ENCODE data around the gene ZNF445.
"Not testable (repeated sequence)": the region's sequence is repeated elsewhere in the genome, so short reads cannot be mapped to it uniquely, and the experiment has no call there.

ZNF445 gene

DNA sequence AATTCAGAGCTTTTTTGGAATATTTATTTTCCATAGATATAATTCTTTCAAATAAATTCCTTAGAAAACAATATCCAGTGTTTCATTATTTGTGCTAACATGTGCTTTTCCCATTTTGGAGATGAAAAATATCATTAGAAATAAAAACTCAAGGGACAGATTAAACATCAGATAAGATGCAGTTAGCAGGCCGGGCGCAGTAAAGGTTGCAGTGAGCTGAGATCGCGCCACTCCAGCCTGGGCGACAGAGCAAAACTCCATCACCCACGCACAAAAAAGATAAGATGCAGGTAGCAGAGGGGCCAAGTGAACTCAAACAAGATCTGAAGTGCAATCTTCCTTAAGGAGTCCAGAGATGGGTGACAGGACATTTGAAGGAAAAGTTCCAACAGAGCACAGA, 48.0 kb downstream of the ZNF445 start:
- no peak for DNase-seq

DNA sequence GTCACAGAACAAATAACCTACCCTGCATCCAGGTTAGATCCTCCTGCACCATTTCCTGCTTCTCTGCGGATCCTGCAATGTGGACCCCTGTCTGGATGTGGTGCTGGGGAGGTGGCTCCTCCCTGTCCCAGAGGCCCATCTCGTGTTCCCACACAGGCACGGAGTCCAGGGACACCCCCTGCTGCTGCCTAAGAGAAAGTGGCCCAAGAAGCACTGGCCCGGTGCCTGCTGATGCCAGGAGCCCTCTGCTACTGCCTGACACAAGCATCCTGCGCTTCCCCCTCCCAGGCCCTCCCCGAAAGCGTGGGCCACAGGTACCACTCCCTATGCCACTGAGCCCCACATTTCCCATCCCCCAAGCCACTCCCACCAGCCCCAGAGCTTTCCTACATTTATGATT, 48.6 kb downstream of the ZNF445 start:
- no peak for DNase-seq

DNA sequence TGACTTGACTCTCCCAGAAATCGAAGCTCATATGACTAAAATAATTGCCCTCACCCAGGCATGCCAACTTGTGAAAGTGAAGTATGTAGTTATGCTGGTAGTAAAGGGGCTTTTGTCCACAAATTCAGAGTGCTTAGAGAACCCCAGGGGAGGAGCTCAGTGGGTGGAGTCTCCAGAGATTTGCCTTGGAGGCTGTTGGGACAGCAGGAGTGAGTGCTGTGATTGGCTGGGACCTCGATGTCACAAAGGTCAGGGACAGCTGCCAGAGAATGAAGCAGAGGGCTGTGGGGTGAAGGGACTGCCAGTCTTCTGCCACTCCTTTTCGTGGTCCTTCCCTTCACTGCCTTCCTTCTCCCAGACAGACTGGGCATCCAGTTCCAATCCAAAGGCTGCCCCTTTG, 49.8 kb downstream of the ZNF445 start:
- no peak for DNase-seq

DNA sequence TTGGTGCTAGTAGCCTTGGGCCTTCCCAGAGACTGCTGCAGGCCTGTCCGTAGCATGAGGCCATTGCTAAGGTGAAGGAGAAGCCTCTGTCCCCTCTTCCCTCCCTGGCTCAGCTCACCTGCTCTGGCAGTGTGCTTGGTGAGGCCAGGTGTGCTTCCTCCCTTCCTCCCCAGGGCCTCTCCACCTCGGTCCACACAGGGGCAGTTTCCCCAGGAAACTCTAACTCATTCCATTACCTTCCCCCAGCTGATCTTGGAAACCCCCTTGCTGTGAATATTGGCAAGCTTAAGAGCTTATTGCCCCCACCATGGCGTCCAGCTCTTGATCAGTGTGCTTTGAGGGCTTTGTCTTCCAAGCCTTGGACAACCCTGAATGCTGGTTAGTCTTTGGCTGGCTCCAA, 52.7 kb downstream of the ZNF445 start:
- no peak for DNase-seq

DNA sequence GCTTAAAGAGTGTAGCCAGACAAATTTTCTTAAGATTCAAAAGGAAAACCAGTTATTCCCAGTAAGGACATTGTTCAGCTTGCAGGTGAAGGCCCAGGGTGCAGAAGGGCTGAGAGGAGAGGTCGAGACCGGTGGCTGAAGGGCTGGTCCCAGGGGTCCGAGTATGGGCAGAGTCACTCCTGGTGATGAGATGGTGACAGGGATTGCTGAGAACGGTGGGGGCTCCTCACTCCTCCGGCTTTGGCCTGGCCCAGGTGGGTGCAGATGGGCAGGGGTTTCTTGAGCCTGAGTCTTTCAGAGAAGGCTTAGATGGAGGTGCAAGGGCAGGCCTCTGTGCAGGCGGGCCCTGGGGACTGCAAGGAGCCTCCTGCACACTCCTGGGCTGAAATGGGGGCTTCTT, 56.2 kb downstream of the ZNF445 start:
- no peak for DNase-seq

DNA sequence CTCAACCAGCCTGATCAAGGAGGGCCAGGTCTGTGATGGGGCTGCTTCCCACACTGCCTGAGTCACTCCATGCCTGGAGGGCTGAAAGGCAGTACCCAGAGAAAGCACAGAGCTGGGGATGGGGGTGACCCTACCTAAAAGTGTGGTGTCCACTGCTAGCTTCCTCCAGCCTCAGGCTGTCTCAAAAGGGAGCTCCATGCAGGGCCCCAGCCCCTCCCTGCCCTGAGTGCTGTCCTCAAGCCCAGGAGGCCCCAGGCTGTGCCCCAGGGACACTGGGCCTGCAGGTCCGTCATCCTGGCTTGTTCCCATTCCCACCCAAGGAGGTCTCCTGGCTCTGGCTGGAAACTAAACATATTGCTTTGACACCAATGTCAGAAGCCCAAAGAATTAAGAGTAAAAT, 56.8 kb downstream of the ZNF445 start:
- no peak for DNase-seq

DNA sequence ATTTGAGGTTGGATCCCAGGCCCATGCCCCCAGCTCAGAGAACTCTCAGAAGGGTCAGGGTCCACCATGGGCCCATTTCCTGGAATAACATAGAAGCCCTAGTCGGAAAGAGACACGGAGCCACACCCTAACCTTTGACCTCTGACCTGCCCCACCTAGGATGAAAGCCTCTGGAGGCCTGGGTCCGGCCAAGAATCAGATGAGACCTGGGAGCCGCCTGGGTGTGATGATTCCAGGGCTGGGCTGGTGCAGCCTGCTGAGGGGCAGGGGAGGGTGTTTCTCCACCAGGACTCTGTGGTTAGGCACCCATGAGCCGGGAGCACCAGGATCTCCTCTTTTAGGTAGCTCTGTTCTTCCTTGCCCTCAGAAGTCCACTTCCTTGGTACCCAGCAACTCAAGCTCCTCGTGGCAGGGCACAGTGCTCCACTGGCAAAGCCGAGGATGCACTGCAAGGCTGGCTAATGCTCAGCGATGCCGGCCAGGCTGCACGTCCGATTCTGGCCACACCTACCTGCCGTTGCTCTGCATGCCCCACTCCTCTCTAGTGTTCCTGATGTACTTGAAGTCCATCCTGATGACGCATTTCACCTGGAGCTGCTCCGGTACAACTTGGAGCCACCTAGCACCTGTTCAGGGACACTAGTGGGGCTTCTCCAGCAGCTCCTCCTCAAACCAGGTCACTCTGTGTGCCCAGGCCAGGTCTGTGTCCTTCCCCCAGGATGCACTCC, 57.4 kb downstream of the ZNF445 start:
- DNase-seq = no peak

DNA sequence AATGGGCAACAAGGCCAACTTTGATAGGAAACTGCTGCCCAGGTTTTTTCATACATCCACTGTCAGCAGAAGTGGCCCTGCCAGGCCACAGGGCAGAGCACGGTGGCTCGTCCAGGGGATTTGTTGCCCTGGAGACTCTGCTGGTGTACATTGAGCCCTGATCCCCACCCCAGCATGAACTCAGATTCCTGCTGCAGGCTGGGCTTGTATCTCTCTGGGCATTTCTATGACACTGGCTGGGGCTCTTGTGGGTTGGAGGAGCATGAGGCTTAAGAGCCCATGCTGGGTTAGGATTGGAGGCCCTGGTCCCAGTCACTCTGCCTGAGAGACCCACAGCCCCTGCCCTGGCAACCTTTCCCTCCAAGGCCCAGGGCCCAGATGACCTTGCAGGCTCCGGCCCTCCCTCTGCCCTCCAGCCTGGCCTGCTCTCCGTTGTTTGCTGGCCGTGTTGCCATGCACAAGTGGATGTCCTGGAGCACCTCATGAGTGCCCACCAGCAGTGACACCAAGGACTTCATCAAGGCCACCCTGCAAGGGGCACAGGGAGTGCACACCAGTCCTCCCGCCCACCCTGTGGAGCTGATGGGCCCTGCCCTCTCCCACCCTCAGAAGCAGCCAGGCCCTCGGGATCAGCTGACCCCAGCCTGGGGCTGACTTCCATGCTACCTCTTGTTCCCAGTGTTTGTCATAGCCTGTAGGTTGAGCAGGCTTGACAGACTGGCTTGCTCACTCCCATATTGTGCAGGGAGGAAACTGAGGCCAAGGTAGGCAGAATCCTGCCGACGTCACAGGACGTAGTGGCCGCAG, 58.2 kb downstream of the ZNF445 start:
- DNase-seq = no peak

DNA sequence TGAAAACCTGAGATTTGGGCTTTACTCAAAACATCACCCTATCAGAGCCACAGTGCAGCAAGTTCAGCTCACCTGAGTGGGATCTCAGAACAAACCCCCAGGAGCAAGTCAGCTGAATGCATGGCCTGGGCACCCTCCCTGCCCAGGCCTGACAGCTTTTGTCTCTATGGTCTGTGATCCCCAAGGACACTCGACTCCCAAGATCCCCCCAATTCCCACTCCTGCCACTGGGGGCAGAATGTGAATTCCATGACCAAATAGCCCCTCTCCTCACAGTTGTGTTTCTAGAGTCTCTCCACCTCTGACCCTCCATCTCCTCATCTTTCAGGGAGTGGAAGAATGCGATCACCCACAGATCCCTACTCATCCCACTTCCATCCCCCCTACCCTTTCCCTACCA, 58.9 kb downstream of the ZNF445 start:
- no peak for DNase-seq

DNA sequence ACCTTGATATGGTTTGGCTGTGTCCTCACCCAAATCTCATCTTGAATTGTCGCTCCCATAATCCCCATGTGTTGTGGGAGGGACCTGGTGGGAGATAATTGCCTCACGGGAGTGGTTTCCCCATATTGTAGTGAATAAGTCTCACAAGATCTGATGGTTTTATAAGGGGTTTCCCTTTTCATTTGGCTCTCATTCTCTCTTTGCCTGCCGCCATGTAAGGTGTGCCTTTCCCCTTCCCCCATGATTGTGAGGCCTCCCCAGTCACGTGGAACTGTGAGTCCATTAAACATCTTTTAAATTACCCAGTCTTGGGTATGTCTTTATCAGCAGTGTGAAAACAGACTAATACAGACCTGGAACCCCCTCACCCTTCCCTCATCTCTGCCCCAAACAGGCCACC, 59.4 kb downstream of the ZNF445 start:
- not testable (repeated sequence) for DNase-seq

DNA sequence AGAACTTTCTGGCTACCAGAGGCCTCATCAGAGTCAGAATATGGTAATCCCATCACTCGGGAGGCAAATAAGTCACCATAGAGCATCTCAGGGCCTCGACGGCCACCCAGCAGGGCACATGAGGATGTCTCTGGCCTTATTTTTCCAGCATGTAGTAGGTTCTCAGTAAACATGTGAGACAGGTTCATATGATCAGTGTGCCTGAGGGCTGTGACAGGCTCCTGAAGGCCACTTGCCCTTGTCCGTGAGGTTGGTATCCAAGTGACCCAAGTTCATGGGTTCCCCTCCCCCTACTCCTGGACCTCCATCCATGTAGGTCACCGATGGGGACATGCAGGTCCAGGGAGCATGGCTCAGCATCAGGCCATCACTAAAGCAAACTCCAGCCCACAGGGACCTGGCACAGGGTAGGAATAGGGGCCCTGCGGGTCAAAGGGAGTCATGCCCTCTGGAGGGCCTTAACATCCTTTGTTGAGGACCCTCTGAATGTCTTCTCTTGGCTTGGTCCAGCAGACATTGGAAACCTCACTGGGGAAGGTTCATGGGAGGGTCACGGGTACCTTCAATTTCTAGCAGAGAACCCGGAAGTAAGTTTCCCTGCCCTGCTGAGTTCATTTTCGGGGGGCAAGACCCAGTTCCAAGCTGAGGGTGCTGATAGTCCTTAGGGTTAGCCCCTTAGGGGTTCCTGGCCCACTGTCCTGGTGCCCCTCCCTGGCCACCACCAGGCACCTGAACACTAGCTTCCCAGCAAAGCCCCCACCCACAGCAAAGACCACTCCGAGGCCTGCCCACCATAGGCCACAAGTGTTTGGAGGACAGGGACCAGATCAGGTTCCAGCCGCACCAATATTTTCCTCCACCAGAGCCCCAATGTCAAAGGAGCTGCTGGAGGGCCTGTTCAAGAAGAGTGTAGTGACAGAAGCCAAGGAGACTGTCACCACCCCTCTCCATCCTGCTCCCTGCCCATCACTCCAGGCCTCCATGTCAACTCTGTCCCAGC, 61.1 kb downstream of the ZNF445 start:
- DNase-seq = no peak

DNA sequence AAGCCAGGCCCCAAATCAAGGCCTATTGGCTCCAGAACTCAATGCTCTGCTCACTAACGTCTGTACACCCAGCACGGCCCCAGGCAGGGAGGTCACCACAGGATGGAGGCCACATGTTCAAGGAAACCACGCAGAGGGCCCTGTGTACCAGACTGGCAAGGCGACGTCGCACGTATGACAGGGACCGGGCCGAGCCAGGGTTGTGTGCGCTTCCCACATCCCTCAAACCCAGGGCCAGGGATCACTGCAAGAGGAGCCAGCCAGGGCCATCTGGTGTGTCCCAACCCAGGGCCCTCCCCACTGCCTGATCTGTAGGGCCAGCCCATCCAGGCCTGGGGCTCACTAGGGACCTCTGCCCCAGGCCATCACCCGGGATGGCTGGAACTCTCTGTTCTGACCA, 62.0 kb downstream of the ZNF445 start:
- no peak for DNase-seq

DNA sequence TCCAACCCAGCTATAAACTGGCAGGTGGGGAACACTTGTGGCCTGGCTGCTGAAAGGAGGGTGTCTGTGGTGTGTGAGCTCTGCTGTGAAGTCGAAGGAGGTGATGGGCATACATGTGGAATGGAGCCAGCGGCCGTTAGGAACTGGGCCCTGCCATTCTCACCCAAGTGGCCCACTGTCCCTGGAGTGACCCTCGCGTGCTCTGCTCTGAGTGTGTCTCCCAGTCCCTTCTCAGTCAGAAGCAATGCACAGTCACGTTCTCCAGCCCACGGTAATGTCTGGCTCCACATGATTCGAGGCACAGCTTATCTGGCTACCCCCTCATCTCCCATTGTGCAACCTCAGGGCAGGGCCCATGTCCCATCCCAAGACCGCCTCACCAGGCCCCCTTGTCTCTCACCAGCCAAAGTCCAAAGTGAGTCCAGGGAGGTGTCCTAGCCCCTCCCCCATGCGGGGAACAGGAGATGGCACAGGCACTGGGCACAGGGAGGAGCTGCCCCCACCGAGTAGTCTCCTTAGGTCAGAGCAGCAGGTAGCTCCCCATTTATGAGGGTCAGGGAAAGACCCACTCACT, 62.9 kb downstream of the ZNF445 start:
- no peak for DNase-seq

DNA sequence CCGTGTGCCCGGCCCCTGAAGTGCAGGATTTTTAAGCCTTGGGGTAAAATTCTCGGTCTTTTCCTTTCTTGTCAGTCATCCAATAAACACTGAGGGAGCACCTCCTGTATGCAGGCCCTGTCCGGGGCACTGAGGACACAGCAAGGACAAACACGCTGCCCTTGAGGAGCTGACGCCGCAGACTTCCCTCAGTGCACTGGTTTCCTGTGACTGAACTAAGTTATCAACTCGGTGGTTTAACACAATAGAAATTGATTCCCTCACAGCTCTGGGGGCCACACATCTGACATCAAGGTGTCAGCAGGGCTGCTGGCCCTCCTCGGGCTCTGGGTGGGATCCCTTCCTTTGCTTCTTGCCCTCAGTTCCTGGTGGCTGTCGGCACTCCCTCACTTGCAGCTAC, 65.1 kb downstream of the ZNF445 start:
- no peak for DNase-seq

DNA sequence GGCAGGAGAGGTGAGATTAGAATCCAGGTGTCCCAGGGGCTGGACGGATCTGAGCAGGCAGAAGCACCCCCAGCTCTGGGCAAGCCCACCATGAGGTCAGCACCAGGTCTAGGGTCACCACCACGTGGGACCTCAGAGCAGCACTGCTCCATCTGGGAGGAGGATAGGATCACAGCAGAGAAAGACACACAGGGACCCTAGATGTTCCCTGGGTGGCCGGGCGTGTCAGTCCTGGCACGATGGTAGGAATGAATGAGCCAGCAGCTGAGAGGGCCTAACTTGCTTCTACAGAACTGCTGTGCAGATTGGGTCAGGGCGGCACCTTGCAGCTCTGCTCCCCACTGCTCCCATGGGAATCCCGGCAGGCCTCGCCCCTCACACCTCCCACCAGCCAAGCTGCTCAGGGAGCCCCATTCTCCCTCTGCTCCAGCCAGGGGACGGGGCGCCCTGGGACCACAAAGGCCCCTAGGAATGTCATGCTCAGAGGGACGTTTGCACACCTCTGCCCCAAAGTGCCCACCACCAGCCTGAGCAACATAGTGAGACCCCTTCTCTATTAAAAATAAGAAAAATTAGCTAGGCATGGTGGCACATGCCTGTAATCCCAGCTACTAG, 66.3 kb downstream of the ZNF445 start:
- DNase-seq = no peak

DNA sequence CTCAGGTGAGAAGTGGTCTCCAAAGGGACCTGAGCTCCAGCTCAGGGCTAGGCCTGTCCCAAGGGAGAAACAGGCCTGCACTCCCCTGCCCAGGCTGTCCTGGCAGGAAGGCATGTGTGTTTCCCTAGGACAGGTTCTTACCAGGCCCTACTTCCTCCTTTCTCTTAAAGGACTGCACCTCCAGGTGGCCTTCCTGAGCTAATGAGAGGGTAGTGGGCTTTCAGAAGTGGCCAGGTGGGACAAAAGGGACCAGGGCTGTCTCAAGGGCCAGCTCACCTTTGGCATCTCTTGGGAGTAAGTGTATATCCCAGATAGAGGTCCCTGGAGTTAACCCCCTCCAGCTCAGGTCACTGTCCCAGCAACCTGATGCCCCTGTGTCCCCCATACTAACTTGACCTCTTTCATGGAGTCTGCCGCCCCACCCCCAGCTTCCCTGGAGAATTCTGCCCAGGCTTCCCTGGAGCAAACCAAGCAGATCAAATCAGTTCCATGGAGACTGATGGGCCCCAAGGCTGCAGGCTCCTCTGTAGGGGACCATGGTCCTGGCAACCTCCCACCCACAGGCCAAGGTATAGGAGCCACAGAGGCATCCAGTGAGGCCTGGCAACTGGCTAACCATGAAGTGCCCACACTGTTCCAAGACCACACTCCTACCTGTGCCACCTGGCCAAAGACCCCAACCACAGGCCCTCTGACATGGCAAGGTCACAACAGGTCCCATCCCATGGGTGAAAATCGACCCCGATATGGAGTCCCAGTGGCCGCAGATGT, 67.6 kb downstream of the ZNF445 start:
- DNase-seq = no peak

DNA sequence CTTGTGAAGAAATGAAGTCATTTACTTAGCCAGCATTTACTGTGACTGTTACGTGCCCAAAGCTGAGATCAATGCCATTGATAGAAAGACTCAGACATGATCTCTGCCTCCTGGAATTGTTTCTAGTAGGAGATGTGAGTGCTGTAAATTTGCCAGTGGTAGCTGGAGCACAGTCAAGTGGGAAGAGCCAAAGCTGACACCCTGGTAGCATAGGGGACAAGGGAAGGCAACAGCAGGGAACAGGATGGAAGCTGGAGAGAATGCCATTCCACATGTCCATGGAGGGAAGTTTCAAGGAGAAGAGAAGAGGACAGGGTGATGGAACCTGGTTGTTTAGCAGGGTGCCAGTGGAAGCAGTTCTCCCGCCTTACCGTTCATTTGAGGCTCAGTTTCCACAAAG, 74.9 kb downstream of the ZNF445 start:
- DNase-seq = no peak

DNA sequence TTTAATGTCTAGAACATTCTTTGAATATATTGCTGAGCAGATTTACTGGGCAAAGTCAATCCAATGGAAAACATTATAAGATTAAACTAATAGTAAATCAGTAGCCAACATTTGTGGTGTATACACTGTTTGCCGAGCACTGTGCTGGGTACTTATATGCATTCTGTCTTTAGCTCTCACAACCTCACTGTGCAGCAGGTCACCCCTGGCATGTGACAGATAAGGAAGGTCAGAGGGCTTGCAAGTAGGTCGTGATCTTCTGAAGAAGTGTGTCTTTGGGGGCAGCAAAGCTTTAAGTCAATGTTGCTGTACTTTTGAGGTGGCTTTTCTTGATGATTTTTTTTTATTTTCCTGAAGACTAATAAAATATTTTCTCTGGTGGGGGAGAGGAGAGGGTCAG, 76.7 kb downstream of the ZNF445 start:
- DNase-seq = no peak

DNA sequence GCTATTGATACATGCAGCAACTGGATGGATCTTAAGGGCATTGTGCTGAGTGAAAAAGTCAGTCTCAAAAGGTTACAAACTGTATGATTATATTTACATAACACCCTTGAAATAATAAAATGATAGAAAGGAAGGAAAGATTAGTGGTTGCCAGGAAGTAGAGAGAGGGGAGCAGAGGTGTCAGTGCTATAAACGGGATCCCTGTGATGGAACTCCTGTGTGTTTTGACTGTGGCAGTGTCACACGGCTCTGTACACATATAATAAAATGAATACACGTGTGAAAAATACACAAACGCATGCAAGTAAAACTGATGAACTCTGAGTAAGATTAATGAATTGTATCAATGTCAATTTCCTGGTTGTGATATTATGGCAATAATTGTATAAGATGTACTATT, 78.6 kb downstream of the ZNF445 start:
- DNase-seq = no peak

DNA sequence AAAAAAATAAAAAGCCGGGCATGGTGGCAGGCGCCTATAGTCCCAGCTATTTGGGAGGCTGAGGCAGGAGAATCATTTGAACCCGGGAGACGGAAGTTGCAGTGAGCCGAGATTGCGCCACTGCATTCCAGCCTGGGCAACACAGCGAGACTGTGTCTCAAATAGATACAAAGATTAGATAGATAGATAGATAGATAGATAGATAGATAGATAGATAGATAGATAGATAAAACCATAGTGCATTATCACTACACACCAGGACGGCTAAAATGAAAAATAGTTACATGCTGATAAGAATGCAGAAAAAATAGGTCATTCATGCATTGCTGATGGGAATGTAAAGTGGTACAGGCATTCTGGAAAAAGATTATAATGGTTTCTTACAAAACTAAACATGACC, 79.2 kb downstream of the ZNF445 start:
- DNase-seq = not testable (repeated sequence)
